IMR-90 (cell line): Measurements from ENCODE around the gene IGF1R.
A peak's percentile ranks its signal among the peaks of the same experiment; 100 is the strongest.

ENCODE experiments used
- CEBPB ChIP-seq: IDR thresholded peaks from 2 replicates; pipeline ENCODE4 v1.6.1; 2012; ENCODE audit warnings: low read depth, low read length, improper control_type of control experiment
- CTCF ChIP-seq: conservative IDR thresholded peaks from 2 replicates; pipeline ENCODE4 v1.5.1; 2012; ENCODE audit warnings: mild to moderate bottlenecking, low read depth, low read length, improper control_type of control experiment
- ELK1 ChIP-seq: fragments of 150-350 bp; IDR thresholded peaks from 2 replicates; pipeline ENCODE4 v1.6.1; 2016; ENCODE audit warnings: low read depth, mild to moderate bottlenecking, low read length, moderate library complexity, borderline replicate concordance
- MAFK ChIP-seq: IDR thresholded peaks from 2 replicates; pipeline ENCODE4 v1.6.1; 2012; ENCODE audit warnings: low read depth, low read length, improper control_type of control experiment
- NFE2L2 ChIP-seq: fragments of 150-350 bp; IDR thresholded peaks from 2 replicates; pipeline ENCODE4 v1.6.1; 2016; ENCODE audit warnings: low read depth, mild to moderate bottlenecking, low read length
- POLR2A ChIP-seq: IDR thresholded peaks from 2 replicates; pipeline ENCODE4 v1.6.1; 2012; ENCODE audit warnings: mild to moderate bottlenecking, low read depth, low read length
- RAD21 ChIP-seq: IDR thresholded peaks from 2 replicates; pipeline ENCODE4 v1.6.1; 2012; ENCODE audit warnings: low read length, improper control_type of control experiment
- RCOR1 ChIP-seq: IDR thresholded peaks from 2 replicates; pipeline ENCODE4 v1.6.1; 2012; ENCODE audit warnings: mild to moderate bottlenecking, low read length, improper control_type of control experiment; ENCODE audit not compliant: insufficient replicate concordance
- RFX5 ChIP-seq: IDR thresholded peaks from 2 replicates; pipeline ENCODE4 v1.8.0; 2012; ENCODE audit warnings: low read depth, mild to moderate bottlenecking, low read length, moderate library complexity
- SMC3 ChIP-seq: fragments of 150-350 bp; IDR thresholded peaks from 2 replicates; pipeline ENCODE4 v1.6.1; 2016; ENCODE audit warnings: low read depth, mild to moderate bottlenecking, antibody characterized with exemption, low read length, moderate library complexity
- USF2 ChIP-seq: fragments of 150-350 bp; IDR thresholded peaks from 2 replicates; pipeline ENCODE4 v1.6.1; 2017; ENCODE audit warnings: mild to moderate bottlenecking, antibody characterized with exemption, low read length, low read depth

GRCh38 chr15:98923171-98923570, 274.8 kb downstream of the IGF1R start:
- no peak for TF ChIP-seq SMC3
- TF ChIP-seq POLR2A, result no peak
- TF ChIP-seq CTCF, result no peak
- TF ChIP-seq NFE2L2, result no peak
- peak; percentile 88 for TF ChIP-seq MAFK
- no peak for TF ChIP-seq RCOR1
- no peak for TF ChIP-seq USF2
- TF ChIP-seq RAD21, result no peak
- no peak for TF ChIP-seq RFX5
- TF ChIP-seq ELK1, result no peak
- no peak for TF ChIP-seq CEBPB
